Calu3 (cell line): ENCODE measurements around the gene IGSF9B. TPM values are rescaled to one million over a fixed set of nuclear protein-coding genes. Genes with fewer than 3 reads are reported as not detected.
A peak's percentile ranks its signal among the peaks of the same experiment; 100 is the strongest.
"Not testable (repeated sequence)": the region's sequence is repeated elsewhere in the genome, so short reads cannot be mapped to it uniquely, and the experiment has no call there.

Source experiments
- Bru-seq: library from RNA; stranded (reverse); fragments of 400-500 nt; gene quantifications from one replicate; lab custom pipeline; 2021; lab: Mats Ljungman, UMichigan
- BruChase-seq, 2 experiments: library from RNA; stranded (reverse); fragments of 400-500 nt; gene quantifications; one replicate each; lab custom pipeline; 2021; lab: Mats Ljungman, UMichigan
- BruUV-seq: library from RNA; stranded (reverse); fragments of 400-500 nt; replicated peaks from 2 replicates; lab custom pipeline; 2021; lab: Mats Ljungman, UMichigan
- CTCF ChIA-PET: fragments of 300-600 bp; sonication (Branson Sonifier 250); formaldehyde crosslinking; loops from one replicate; lab custom pipeline; 2022; ENCODE audit warnings: antibody characterized with exemption; lab: Charles Lee
- DNase-seq: peaks from one replicate; pipeline ENCODE4 v3.0.0; 2022
- H3K27ac Mint-ChIP-seq: one replicate; pipeline ENCODE4 v1.8.0; 2022; ENCODE audit warnings: mixed read lengths; ENCODE audit not compliant: unreplicated experiment
- H3K27me3 Mint-ChIP-seq: one replicate; pipeline ENCODE4 v1.8.0; 2022; ENCODE audit warnings: mixed read lengths; ENCODE audit not compliant: unreplicated experiment
- H3K36me3 Mint-ChIP-seq: one replicate; pipeline ENCODE4 v1.8.0; 2022; ENCODE audit warnings: mild to moderate bottlenecking, moderate library complexity, mixed read lengths; ENCODE audit not compliant: insufficient read depth, unreplicated experiment
- H3K4me1 Mint-ChIP-seq: one replicate; pipeline ENCODE4 v1.8.0; 2022; ENCODE audit warnings: mild to moderate bottlenecking, low read depth, mixed read lengths; ENCODE audit not compliant: unreplicated experiment
- H3K4me3 Mint-ChIP-seq: one replicate; pipeline ENCODE4 v1.8.0; 2022; ENCODE audit warnings: mild to moderate bottlenecking, low read depth, moderate library complexity, mixed read lengths; ENCODE audit not compliant: unreplicated experiment
- H3K9me3 Mint-ChIP-seq: one replicate; pipeline ENCODE4 v1.8.0; 2022; ENCODE audit warnings: low read depth, mixed read lengths; ENCODE audit not compliant: unreplicated experiment
- CTCF ChIP-seq: fragments of 200-600 bp; IDR thresholded peaks from one replicate; pipeline ENCODE4 v1.8.0; 2022; ENCODE audit warnings: antibody characterized with exemption; ENCODE audit not compliant: unreplicated experiment
- intact Hi-C: fragments of 100-400 bp; cut with micrococcal nuclease; formaldehyde crosslinking; loops from one replicate; pipeline ENCODE4 v1.10.0; 2022; ENCODE audit not compliant: unreplicated experiment
- long read RNA-seq: library from polyadenylated mRNA; stranded (forward); transcript quantifications from one replicate; pipeline ENCODE4 v2.0.0, GENCODE V29; 2022
- total RNA-seq: library from RNA; stranded (reverse); gene quantifications from 2 replicates; pipeline ENCODE4 v1.2.3, GENCODE V29; 2022

IGSF9B gene
- total RNA-seq (10.2 and 13.2 TPM in 2 replicates), Bru-seq, nascent RNA (percentile 40 among the genes with signal in this experiment), BruChase-seq, experiment 1, labeled RNA remaining after a 6-hour chase (percentile 45 among the genes with signal in this experiment), BruChase-seq, experiment 2, labeled RNA remaining after a 2-hour chase (percentile 44 among the genes with signal in this experiment)
- long read RNA-seq = 0 reads

DNA sequence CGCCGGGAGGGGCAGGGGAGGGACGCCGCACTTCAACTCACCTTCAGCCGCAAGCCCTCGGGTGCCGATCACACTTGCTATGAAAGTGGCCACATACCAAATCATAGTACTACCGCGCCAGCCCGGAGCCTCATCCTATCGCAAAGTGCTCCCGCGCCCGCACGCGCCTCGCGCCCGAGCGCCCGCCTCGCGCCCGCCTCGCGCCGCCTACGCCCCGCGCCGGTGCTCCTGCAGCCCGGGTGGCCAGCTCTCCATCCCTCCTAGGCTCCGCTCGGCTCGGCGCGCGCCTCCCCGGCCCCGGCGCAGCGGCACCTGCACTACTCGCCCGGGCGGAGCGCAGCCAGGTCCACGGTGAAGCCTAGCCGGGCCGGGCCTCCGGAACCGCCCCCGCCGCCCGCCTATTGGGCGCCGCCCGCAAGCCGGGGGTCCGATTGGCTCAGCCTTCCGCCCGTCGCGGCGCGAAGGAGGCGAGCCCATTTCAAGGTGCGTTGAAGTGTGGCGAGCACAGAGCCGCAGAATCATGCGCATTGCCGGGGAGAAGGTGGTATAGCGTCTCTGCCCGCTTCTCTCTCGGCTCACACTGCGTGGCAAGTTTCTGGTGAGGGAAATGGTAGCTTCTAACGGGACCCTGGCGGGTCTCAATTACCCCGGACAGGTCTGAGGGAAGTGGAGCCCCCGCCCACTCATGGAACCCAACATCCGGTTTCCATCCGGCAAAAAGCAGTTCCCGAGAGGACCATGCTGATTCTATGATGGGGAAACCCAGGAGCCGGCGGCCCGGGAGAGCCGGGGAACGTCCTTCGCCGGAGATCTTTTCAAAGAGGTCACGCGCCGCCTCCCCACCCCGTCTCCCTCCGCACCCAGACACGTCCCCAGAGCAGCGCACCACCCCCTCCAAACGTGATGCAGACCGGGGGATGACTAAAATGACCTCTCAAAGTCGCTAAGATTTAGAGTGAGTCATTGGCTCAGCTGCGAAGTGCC, at the start of gene IGSF9B:
TSS of gene IGSF9B (minus strand) at position 319 of the 984 bp plus-strand sequence. CDS start at position 105, 214 bp downstream.
- Mint-ChIP-seq H3K4me3 (peak within 1 kb of the TSS; percentile 80), H3K4me1 (no peaks in the 10 kb centered on the region), H3K9me3 (no peaks in the 10 kb centered on the region), H3K27ac (peak within 1 kb of the TSS; percentile 42), H3K36me3 (peaks cover 18% of the 10 kb centered on the region), H3K27me3 (peaks cover 23% of the 10 kb centered on the region)
- intact Hi-C loops = no loop called here
- no TSS peak for BruUV-seq
- DNase-seq = peak; percentile 94
- CTCF ChIA-PET = interaction anchor here (0.7 to 1.6 kb wide), 3 partner anchors 20 to 42 kb away, joined by 3 to 8 read pairs (median 3); no protein-coding TSS in a partner anchor
- TF ChIP-seq CTCF = no peak

DNA sequence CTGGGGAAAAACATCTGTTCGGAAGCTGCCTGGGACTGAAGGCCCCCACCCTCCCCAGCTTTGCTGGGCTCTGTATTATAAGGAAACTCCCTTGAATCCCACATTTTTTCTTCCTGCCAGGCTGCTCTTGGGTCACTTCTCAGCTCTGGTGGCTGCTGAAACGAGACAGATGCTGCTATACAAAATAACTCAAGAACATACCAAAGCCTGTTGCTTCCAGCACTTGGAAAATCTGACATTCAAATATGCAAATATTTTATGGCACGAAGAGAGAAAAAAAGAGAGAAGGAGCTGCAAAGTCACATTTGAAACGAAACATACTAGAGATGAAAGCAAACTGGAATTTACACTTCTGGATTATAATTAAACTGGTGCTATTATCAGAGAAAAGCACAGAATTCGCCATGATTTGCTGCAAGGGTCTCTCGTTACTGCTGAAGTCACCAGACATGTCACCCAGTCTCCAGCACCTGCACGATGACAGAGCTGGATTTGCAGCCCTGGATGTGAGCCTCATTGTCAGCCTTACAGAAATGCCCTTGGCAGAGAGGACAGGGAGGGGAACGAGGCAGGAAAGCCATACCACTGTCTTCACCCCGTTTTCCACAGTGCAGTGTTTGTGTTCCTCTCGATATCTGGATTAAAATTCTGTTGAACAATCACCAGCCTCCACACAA, 47.9 kb upstream of the IGSF9B start:
- CTCF ChIA-PET = no interaction called here
- Mint-ChIP-seq H3K4me3 (no peak overlapping the region), H3K27ac (no peak overlapping the region)

DNA sequence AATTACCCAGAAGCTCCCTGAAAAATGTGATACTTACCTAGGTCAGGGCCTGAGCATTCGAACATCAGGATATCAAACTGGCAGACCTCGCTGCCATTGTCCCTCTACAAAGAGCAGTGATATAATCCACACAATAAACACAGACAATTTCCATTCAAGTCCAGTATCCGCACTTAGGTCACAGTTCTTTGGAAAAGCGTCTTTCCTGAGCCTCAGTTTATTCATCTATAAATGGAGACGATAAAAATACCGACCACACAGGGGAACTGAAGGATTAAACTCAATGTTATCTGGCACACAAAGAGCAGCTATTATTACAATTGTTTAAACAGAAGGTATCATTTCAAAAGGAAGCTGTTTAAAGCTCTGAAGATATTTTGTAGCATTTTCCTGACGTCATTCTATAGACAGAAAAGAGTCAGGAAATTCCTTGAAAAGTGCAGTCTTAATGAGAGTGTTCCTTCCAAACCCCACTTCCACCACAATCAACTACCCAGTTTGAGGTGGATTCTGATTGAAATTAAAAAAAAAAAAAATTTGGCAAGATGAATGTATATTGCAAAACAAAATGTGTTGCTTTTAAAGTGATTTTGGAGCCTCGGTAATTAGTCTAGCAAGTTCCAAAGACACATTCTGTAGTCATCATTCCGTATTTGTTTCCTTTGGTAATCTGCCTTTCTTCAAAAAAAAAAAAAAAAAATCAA, 47.2 kb upstream of the IGSF9B start:
- TF ChIP-seq CTCF = no peak
- Mint-ChIP-seq H3K9me3 (peaks cover 2% of the 10 kb centered on the region), H3K36me3 (no peaks in the 10 kb centered on the region), H3K4me1 (no peaks in the 10 kb centered on the region), H3K4me3 (no peak overlapping the region), H3K27me3 (peaks cover 6% of the 10 kb centered on the region), H3K27ac (no peak overlapping the region)
- CTCF ChIA-PET = interaction anchor here (0.7 kb wide), 1 partner anchor 82 kb away, joined by 3 read pairs; no protein-coding TSS in a partner anchor
- intact Hi-C loops = no loop called here
- DNase-seq = no peak
- BruUV-seq = no TSS peak

More for the DNA sequence above, 47.9 kb upstream of the IGSF9B start:
- Mint-ChIP-seq H3K9me3 (peaks cover 2% of the 10 kb centered on the region), H3K27me3 (peaks cover 13% of the 10 kb centered on the region), H3K4me1 (no peaks in the 10 kb centered on the region), H3K36me3 (no peaks in the 10 kb centered on the region)
- no TSS peak for BruUV-seq
- intact Hi-C loops = no loop called here
- TF ChIP-seq CTCF = no peak
- no peak for DNase-seq

GRCh38 chr11:134002819-134003218, 46.1 kb upstream of the IGSF9B start:
- BruUV-seq, CTCF ChIA-PET, DNase-seq, H3K27ac Mint-ChIP-seq, H3K9me3 Mint-ChIP-seq, intact Hi-C loops, H3K4me1 Mint-ChIP-seq, H3K36me3 Mint-ChIP-seq, H3K27me3 Mint-ChIP-seq, H3K4me3 Mint-ChIP-seq: not testable (repeated sequence)

DNA sequence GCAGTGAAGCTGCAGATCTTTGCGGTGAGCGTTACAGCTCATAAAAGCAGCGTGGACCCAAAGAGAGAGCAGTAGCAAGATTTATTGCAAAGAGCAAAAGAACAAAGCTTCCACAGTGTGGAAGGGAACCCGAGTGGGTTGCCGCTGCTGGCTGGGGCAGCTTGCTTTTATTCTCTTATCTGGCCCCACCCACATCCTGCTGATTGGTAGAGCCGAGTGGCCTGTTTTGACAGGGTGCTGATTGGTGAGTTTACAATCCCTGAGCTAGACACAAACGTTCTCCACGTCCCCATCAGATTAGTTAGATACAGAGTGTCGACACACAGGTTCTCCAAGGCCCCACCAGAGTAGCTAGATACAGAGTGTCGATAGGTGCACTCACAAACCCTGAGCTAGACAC, 45.6 kb upstream of the IGSF9B start:
- CTCF ChIA-PET, DNase-seq, H3K27ac Mint-ChIP-seq, BruUV-seq, H3K9me3 Mint-ChIP-seq, H3K36me3 Mint-ChIP-seq, H3K27me3 Mint-ChIP-seq, H3K4me3 Mint-ChIP-seq, intact Hi-C loops, H3K4me1 Mint-ChIP-seq: not testable (repeated sequence)
